Measurements from ENCODE around the gene EDEM2.
A peak's percentile ranks its signal among the peaks of the same experiment; 100 is the strongest.
"Not testable (repeated sequence)": the region's sequence is repeated elsewhere in the genome, so short reads cannot be mapped to it uniquely, and the experiment has no call there.

EDEM2 gene, protein sequence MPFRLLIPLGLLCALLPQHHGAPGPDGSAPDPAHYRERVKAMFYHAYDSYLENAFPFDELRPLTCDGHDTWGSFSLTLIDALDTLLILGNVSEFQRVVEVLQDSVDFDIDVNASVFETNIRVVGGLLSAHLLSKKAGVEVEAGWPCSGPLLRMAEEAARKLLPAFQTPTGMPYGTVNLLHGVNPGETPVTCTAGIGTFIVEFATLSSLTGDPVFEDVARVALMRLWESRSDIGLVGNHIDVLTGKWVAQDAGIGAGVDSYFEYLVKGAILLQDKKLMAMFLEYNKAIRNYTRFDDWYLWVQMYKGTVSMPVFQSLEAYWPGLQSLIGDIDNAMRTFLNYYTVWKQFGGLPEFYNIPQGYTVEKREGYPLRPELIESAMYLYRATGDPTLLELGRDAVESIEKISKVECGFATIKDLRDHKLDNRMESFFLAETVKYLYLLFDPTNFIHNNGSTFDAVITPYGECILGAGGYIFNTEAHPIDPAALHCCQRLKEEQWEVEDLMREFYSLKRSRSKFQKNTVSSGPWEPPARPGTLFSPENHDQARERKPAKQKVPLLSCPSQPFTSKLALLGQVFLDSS

DNA sequence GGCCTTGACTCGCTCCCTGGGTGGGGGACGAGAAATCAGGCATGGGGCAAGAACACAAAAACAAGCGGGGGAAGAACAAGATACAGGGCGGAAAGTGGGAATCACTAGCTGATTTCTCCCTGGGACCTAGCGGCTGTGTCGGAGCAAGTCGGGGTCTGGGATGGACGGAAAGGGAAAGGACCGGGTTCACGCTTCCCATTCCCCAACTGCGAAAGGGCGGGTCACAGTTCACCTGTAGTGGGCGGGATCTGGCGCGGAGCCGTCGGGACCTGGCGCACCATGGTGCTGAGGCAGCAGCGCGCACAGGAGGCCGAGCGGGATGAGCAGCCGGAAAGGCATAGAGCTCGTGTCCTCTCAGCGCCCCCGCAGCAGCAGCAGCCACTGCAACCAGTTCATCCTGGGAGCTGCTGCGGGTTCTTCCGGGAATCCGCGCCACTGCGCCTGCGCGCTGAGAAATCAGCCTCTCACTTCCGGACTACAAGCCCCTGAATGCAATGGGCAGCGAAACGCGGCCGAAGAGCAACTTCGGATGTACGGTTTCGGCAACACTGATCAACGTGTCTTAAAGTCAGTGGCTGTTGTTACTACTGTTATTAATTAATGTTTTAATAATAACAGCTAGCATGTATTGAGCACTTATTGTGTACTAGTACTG lies at the start of gene EDEM2:
TSS of gene EDEM2 (minus strand) at position 417 of the 655 bp plus-strand sequence. CDS start at position 339, 78 bp downstream.
- peak; percentile 92 for DNase-seq

DNA sequence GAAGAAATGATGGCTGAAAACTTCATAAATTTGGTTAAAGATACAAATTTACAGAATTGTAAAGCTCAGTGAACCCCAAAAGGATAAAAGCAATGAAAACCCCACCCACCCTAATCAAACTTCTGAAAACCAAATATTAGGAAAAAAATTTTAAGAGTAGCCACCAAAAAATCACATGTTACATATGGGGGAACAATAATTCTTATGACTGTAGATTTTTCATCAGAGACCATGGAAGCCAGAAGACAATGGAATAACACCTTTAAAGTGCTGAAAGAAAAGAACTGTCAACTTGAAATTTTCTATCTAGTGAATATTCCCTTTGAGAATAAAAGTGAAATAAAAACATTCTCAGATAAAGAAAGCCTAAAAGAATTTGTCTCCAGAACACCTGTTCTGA lies 49.2 kb upstream of the EDEM2 start:
- DNase-seq, result no peak

DNA sequence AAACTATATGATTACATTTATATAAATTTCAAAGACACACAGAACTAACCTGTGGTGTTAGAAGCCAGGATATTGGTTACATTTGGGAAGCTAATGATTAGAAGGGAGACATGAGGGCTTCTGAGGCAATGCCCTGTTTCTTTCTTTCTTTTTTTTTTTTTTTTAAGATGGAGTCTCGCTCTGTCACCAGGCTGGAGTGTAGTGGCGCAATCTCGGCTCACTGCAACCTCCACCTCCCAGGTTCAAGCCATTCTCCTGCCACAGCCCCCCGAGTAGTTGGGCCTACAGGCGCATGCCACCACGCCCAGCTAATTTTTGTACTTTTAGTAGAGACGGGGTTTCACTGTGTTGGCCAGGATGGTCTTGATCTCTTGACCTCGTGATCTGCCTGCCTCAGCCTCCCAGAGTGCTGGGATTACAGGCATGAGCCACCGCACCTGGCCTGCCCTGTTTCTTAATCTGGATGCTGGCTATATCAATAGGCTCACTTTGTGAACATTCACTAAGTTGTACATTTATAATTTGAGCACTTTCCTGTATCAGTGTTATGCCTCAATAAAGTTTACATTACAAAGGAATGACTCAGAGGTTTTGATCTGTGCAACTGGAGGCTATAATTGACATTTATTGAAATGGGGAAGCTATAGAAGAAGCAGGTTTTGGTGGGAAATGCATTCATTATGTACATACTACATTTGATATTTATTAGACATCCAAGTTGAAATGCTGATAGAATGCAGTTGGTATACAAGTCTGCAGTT lies 46.1 kb upstream of the EDEM2 start:
- DNase-seq, result not testable (repeated sequence)

DNA sequence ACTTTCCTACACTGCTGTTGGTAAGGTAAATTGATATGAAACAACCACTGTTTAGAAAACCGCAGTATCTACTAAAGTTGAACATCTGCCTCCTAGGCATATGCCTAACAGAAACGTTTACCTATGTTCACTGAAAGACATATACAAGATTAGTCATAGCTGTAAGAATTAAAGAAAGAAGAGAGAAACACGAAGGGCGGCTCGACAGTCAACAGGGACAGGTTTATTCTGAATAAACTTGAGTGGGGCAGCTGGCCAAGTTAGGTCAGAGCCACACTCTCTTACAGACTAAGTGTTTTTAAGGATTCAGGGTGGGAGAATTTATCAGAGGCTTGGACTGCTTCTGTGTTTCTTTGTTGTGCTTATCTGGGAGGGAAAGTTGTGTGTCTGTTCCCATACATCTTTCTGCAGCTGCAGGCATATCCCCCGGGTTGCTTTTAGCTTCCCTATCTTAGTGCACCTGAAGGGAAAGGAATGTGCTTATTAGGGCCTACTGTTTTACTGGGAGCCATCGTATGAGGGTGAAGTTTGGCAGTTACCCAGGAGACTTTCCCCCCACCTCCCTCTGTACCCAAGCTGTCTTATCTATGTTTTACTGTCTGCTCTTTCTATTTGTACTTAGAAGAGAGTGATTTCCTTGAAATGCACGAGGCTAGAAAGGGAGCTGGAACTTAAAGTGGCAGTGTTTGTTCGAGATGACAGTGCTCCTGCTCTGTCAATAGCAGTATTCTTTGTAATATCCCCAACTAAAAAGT lies 45.2 kb upstream of the EDEM2 start:
- no peak for DNase-seq

- DNase-seq, result no peak
These were observed 44.4 kb upstream of the EDEM2 start for GRCh38 chr20:35191419-35192117.

- DNase-seq, result no peak
These were observed 43.4 kb upstream of the EDEM2 start for GRCh38 chr20:35190556-35190955.

GRCh38 chr20:35189223-35189622 lies 42.1 kb upstream of the EDEM2 start:
- DNase-seq, result not testable (repeated sequence)

- no peak for DNase-seq
These were observed 40.6 kb upstream of the EDEM2 start for GRCh38 chr20:35187584-35188190.

GRCh38 chr20:35186691-35187289 lies 39.7 kb upstream of the EDEM2 start:
- DNase-seq, result not testable (repeated sequence)

DNA sequence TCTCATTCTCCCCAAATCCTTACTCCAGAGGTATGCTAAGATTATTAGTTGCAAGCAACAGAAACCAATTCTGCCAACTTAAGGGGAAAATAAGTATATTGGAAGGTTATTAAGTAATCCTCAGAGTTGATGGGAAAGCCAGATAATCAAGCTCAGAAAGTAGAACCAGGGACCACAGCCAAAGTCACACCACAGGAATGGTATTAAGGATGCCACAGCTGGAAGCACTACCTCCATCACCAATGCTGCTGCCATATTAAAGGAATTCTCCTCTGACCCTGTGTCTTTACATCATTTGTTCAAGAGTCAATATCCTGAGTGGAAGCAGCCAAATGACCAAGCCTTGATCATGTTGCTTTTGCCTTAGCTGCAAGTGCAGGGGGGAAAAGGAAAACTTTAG lies 34.6 kb upstream of the EDEM2 start:
- no peak for DNase-seq

DNA sequence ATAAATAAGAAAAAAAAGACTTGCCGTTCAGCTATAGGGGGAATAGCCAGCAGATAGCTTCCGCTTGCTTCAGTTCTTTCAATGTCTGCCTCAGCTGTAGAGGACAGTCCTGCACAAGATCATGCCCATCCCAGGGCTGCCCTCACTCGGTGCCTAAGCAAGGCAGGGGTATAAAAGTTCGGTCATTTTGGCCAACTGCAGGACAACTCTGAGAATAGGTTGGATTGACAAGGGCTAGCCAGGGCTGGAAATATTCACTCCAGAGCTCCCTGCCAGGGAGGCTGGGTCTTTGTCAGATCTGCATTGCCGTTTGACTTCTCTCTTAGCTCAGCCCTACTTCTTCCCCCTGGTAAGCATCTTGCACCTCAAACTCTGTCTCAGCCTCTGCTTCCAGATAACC lies 33.1 kb upstream of the EDEM2 start:
- no peak for DNase-seq

DNA sequence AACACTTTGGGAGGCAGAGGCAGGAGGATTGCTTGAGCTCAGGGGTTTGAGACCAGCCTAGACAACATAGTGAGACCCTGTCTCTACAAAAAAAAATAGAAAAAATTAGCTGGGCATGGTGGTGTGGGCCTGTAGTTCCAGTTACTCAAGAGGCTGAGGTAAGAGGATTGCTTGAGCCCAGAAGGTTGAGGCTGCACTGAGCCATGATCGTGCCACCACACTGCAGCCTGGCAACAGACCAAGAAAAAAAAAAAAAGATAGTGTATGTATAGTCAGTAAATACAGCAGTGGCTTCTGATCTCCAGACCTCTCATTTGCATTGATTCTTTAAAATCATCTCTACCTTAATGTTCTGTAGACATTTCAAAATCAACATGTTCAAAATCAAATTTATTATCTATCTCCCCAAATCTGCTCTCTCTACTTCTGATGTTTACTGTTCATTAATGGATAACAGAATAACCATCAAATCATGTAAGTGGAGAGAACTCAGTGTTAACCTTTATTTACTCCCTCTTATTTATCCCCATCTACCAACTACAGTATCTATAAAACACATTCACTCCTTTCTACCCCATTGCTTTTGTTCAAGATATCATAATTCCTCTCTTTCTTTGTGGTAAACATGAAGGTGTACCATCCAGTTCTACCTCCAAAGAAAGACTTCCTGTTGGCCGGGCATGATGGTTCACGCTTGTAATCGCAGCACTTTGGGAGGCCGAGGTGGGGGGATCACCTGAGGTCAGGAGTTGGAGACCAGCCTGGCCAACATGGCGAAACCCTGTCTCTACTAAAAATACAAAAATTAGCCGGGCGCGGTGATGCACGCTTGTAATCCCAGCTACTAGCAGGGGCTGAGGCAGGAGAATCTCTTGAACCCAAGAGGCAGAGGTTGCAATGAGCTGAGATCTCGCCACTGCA lies 32.4 kb upstream of the EDEM2 start:
- no peak for DNase-seq

DNA sequence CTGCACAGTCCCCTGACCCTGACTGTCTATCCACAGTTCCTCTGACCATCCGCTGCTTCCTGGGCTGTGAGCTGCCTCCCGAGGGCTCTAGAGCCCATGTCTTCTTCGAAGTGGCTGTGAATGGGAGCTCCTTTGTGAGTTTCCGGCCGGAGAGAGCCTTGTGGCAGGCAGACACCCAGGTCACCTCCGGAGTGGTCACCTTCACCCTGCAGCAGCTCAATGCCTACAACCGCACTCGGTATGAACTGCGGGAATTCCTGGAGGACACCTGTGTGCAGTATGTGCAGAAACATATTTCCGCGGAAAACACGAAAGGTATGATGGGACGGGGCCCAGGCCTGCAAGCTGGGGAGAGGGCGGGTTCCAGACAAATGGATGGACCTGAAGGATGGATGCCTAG lies 29.0 kb upstream of the EDEM2 start:
- no peak for DNase-seq

DNA sequence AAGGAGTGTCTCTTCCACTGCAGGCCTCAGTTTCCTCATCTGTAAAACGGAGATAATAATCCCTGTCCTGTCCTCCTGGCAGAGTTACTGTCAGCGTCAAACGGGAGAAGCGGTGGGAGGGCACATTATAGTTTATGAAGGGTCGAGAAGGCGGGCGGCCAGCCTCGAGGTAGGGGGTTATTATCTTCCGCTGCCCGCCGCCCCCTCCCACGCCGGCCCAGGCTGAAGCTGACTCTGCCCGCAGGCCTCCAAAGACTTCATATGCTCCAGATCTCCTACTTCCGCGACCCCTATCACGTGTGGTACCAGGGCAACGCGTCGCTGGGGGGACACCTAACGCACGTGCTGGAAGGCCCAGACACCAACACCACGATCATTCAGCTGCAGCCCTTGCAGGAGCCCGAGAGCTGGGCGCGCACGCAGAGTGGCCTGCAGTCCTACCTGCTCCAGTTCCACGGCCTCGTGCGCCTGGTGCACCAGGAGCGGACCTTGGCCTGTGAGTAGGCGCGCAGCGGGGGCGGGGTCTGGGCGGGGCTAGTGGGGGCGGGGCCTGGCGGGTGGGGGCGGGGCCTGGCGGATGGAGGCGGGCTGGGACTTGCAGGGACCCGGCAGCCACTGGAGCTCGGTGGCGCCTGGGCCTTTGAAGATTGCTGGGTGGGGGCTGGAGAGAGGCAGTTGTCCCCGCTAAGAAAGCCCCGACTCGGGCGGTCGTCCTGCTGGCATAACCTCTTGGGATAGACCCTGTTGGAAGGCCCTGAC lies 27.5 kb upstream of the EDEM2 start:
- no peak for DNase-seq

- DNase-seq, result no peak
These were observed 26.5 kb upstream of the EDEM2 start for GRCh38 chr20:35173576-35174192.

DNA sequence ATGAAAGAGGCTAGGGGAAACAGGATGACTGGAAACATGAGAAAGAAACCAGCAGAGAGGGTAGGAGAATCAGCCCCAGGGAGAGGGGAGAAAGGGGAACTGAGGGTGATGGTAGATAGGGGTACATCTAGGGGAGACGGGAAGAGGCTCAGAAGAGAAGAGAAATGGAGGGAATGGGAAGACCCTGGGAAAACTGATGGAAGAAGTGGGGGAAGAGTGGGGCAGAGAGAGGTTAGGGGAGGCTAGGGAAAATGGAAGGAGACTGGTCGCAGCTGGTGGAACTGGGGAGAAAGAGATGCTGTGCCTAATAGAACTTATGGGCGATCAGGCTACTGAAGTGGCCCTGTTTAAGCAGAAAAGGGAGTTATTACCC lies 25.3 kb upstream of the EDEM2 start:
- no peak for DNase-seq

- DNase-seq, result no peak
These were observed 24.8 kb upstream of the EDEM2 start, which contains the start of gene PROCR for GRCh38 chr20:35171753-35172433. TSS of gene PROCR (plus strand) at chr20:35172072. CDS start at chr20:35172155, 83 bp downstream.

- no peak for DNase-seq
These were observed 24.3 kb upstream of the EDEM2 start for GRCh38 chr20:35171438-35171752.

Measured in activated CD4-positive, CD25-positive, alpha-beta regulatory T cell treated with anti-CD3 and anti-CD28 coated beads, Interleukin-2, amount 50 U/mL, for 72 hours (primary cell).